HG02885 (cell line): Measurements from ENCODE around the gene NELFB.
"Not testable (repeated sequence)": the region's sequence is repeated elsewhere in the genome, so short reads cannot be mapped to it uniquely, and the experiment has no call there.

Source experiments
- ATAC-seq: cut with Tn5 transposase; IDR thresholded peaks from one replicate; pipeline ENCODE4 v1.9.1; 2021; ENCODE audit warnings: mild to moderate bottlenecking; ENCODE audit not compliant: unreplicated experiment, poor library complexity

The NELFB gene

GRCh38 chr9:137234055-137234697 is 21.0 kb upstream of the NELFB start:
- no peak for ATAC-seq

DNA sequence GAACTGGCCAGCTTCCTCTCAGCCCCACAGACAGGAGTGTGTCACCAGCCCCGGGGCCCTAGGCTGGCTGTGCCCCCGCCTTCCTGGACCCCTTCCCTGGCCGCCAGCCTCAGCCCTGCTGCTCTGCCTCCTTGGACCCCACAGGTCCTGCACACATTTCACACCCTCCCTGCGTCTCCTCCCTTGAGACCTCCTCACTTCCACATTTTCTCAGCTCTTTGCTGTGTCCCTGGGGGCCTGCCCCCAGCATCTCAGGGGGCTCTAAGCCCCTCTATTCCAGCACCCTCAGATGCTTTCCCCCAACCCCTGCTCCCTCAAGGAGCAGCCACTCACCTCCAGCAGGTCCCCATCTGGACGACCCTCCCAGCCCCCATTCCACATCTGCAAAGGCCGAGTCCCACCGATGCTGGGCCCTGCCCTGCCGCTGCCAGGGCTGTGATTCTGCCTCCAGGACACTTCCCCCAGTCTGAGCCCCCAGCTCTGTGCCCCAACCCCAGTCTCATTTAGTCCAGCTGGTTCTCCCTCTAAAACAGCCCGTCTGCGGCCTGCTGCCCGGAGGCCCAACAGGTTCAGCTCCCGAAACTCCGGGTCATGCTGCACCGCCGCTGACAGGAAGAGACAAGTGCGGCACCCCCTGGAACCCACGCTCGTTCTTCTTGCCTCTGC is 20.2 kb upstream of the NELFB start:
- no peak for ATAC-seq

DNA sequence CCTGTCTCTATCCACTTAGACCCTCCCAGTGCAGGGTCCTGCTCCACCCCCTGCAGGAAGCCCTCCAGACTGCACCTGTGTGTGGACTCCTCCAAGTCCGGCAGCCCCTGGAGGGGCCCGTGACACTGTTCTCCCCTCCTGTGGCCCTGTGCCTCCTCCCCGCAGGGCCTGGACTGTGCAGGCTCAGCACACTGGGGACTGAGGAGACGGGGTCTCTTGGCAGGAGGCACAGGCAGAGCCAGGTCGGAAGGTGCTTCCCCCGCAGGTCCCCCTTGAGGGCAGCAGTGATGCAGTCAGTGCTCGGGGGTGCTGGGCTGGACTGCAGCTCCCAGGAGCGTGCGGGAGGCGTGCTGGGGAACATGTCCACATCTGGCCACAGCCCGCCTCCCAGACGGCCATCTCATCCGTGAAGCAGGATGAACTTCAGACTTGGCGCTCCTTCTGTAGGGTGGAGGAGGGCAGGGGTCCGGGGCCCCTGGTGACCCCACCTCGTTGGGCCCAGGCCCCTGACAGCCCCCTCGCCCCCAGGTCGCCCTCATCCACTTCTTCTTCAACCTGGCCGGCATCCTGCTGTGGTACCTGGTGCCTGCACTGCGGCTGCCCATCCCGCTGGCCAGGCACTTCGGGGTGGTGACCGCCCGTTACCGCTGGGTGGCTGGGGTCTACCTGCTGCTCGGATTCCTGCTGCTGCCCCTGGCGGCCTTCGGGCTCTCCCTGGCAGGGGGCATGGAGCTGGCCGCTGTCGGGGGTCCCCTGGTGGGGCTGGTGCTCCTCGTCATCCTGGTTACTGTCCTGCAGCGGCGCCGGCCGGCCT is 19.5 kb upstream of the NELFB start:
- no peak for ATAC-seq

DNA sequence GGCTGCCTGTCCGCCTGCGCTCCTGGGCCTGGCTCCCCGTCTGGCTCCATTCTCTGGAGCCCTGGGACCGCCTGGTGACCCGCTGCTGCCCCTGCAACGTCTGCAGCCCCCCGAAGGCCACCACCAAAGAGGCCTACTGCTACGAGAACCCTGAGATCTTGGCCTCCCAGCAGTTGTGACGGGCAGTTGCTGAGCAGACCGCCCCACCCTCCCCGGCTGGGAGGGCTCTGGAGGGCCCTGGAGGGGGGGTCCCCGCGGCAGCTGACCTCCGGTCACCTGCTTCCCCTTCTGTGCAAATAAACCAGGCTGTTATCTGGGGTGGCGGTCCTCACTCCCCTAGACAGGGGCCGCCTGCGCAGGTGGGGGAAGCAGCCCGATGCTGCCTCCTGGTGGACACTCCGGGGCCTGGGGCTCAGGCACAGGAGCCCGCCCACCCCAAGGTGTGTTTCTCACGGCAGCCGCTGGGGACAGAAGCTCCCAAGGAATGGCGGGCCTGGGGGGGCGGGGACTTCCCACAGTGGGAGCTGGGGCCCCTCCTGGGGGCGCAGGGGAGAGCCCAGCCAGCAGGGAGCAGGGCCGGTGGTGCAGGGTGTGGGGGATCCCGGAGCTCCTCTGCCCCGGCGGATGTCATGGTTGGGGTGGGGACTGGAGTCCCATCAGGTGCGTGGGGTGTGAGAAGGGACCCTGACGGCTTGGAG is 18.7 kb upstream of the NELFB start:
- ATAC-seq: peak; percentile 22

- ATAC-seq: no peak
Measured at GRCh38 chr9:137236936-137237421, 18.1 kb upstream of the NELFB start.

DNA sequence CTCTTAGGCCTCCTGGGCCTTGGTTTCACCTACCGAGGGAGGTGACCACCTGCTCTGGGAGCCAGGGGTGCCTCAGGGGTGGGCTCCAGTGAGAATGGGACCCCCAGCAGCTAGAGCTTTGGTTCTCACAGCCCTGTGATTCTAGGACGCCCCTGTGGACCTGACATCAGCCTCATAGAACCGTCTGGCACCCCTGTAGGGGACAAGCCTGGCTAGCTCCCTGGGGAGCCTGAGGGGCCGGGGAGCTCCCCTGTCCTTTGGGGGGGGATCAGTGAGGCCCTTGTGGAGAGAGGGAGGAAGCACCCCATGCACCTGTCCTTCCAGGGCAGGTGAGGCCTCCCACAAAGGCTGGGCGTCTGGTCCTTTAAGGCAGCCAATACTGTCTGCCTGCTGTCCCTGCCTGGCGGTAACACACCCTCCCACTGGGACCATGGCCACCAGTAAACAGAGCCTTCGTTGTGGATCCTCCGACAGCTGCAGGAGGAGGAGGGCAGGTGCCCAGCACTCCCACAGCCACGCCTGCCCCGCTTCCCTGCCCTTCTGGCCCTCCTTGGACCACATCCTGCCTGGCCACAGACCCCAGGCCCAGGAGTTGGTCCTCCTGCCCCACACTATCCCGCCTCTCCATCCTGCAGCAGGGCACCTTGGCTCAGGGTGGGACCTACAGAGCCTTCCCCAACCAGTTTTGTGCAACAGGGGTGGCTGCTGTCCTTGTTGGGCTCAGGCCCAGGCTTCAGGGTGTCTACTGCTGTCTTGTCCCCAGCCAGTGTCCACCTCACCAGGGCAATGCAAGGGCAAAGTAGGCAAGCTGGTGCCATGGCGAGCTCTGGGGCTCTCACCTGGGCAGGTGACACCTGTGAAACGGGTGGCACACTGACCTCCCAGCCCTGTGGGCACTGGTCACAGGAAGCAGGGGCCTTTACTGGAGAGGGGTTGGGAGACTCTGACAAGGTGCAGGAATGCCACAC is 17.1 kb upstream of the NELFB start:
- ATAC-seq: no peak

DNA sequence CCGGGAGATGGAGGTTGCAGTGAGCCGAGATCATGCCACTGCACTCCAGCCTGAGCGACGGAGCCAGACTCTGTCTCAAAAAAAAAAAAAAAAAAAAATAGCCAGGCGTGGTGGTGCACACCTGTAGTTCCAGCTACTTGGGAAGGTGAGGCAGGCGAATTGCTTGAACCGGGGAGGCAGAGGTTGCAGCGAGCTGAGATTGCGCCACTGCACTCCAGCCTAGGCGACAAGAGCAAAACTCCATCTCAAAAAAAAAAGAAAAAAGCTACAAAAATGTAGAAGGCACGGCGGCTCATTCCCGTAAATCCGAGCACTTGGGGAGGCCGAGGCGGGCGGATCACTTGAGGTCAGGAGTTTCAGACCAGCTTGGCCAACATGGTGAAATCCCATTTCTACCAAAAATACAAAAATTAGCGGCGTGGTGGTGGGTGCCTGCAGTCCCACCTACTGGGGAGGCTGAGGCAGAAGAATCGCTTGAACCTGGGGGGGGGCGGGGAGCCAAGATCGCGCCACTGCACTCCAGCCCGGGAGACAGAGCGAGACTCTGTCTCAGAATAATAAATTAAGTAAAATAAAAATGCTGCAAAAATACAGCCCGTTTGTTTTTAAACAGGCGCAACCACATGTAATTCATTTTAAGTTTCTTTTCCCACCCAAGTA is 15.5 kb upstream of the NELFB start:
- not testable (repeated sequence) for ATAC-seq

DNA sequence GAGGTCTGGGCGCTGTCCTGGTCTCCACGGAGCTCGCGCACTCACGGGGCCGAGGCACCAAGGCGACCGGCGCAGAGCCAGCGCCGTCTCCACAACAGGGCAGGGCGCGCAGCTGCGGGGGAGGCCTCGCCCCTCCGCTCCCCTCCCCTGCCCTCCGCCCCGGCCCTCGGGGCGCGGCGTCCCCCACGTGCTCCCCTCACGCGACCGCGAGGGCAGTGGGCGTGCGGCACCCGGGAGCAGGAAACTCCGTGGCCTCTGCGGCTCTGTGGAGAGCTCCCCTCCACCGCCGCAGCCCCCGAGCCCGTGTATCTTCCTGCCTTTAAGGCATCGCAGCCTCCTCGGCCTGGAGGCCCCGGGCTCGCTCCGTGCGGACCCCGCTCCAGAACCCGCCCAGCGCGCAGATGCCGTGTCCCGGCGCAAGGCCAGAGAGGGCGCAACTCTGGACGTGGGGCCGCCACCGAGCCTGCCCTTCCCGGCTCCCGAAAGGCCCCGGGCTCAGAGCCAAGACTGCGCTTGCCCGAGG is 14.7 kb upstream of the NELFB start:
- ATAC-seq: peak; percentile 23

GRCh38 chr9:137240841-137241489 is 14.2 kb upstream of the NELFB start, which contains the start of gene TUBB4B:
TUBB4B (plus strand) TSS chr9:137241287; CDS start chr9:137241361, 74 bp downstream.
- ATAC-seq: peak; percentile 75

- no peak for ATAC-seq
Measured at GRCh38 chr9:137241490-137242268, 13.4 kb upstream of the NELFB start.

- no peak for ATAC-seq
Measured at GRCh38 chr9:137242269-137243203, 12.6 kb upstream of the NELFB start.

- not testable (repeated sequence) for ATAC-seq
Measured at GRCh38 chr9:137243266-137243625, 11.9 kb upstream of the NELFB start.

GRCh38 chr9:137243626-137244485 is 11.3 kb upstream of the NELFB start:
- no peak for ATAC-seq

DNA sequence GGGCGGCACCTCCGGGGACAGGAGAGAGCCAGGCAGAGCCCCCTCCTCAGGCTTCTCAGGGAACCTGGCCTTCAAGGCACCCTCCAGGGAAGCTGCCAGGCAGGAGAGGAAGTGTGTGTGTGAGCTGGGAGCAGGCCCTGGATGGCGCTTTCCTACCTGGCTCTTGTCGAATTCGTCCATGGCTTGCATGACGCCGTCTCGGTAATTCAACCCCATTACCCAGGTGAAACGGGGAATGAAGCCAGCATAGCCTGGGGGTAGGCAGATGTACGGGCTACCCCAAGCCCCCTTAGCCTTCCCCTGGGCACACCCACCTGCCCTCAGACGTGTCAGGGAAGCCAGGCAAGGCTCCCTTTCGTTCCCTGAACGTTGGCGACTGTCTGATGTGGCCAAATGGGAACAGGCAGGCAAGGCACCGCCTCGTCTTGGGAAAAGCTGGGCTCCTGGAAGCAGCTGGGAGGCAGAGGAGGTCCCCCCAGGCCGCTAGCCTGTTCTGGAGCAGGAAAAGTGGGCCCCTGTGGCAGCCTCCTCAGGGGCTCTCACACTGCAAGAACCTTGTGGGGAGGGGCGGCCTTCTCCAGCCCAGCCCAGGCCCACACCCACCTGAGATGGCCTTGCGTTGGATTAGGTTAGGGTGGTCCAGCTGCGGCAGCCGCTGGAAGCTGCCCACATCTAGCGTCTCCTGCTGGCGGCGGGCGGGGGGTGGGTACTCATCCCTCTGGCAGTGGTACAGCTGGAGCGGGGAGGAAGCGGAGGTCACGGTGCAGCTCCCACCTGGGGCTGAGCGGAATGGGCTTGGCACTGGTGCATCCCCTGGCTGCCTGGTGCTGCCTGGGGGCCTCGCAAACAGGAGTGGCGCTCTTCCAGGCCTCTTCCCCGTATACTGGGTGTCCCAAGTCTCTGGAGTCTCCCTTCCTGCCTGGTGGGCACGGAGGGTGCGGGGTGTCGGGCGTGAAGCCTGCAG is 10.4 kb upstream of the NELFB start:
- ATAC-seq: no peak
